Measurements from ENCODE around the gene ZNF652.

The ZNF652 gene

DNA sequence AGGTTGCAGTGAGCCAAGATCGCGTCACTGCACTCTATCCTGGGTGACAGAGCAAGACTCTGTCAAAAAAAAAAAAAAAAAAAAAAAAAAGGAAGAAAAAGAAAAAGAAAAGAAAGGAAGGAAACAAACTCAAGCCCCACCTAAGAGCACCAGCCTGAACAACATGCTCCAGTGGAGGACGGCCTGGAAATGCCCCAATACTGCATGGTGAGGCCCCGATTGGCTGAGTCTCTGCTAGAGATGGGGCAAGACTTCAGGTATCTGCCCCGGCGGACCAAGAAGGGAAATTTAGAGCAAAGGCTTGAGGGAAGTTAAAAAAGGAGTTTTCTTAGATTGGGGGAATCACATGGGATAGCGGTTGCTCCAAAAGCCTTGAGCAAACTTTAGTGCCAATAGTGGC lies 10.4 kb upstream of the ZNF652 start:
- H3K4me2 ChIP-seq (ENCODE audit: low read length), result no peak overlapping the region
- H3K9me3 ChIP-seq (ENCODE audit: insufficient read depth, low read length), result no peaks in the 10 kb centered on the region
- H3K36me3 ChIP-seq (replicated peaks; ENCODE audit: low read depth, low read length), result no peaks in the 10 kb centered on the region
- TF ChIP-seq, protein P1, sequence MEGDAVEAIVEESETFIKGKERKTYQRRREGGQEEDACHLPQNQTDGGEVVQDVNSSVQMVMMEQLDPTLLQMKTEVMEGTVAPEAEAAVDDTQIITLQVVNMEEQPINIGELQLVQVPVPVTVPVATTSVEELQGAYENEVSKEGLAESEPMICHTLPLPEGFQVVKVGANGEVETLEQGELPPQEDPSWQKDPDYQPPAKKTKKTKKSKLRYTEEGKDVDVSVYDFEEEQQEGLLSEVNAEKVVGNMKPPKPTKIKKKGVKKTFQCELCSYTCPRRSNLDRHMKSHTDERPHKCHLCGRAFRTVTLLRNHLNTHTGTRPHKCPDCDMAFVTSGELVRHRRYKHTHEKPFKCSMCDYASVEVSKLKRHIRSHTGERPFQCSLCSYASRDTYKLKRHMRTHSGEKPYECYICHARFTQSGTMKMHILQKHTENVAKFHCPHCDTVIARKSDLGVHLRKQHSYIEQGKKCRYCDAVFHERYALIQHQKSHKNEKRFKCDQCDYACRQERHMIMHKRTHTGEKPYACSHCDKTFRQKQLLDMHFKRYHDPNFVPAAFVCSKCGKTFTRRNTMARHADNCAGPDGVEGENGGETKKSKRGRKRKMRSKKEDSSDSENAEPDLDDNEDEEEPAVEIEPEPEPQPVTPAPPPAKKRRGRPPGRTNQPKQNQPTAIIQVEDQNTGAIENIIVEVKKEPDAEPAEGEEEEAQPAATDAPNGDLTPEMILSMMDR (IDR thresholded peaks at IDR 0.05; ENCODE audit: low read depth, low read length), result no peak
- TF ChIP-seq EZH2phosphoT487 (IDR thresholded peaks at IDR 0.05; ENCODE audit: low read depth), result no peak
- no peak overlapping the region for H3K27ac ChIP-seq (ENCODE audit: low read length)
- no peaks in the 10 kb centered on the region for H4K20me1 ChIP-seq (ENCODE audit: insufficient read depth, low read length)
- H3K4me3 ChIP-seq (ENCODE audit: low read length), result no peak overlapping the region
- H3K9ac ChIP-seq (ENCODE audit: low read length), result no peak overlapping the region
- no peaks in the 10 kb centered on the region for H3K4me1 ChIP-seq (ENCODE audit: low read length)
- no peaks in the 10 kb centered on the region for H3K27me3 ChIP-seq (ENCODE audit: low read depth, low read length)
- no peaks in the 10 kb centered on the region for H3K79me2 ChIP-seq (ENCODE audit: low read length)
- H2AFZ ChIP-seq (ENCODE audit: low read depth, low read length), result no peak overlapping the region

DNA sequence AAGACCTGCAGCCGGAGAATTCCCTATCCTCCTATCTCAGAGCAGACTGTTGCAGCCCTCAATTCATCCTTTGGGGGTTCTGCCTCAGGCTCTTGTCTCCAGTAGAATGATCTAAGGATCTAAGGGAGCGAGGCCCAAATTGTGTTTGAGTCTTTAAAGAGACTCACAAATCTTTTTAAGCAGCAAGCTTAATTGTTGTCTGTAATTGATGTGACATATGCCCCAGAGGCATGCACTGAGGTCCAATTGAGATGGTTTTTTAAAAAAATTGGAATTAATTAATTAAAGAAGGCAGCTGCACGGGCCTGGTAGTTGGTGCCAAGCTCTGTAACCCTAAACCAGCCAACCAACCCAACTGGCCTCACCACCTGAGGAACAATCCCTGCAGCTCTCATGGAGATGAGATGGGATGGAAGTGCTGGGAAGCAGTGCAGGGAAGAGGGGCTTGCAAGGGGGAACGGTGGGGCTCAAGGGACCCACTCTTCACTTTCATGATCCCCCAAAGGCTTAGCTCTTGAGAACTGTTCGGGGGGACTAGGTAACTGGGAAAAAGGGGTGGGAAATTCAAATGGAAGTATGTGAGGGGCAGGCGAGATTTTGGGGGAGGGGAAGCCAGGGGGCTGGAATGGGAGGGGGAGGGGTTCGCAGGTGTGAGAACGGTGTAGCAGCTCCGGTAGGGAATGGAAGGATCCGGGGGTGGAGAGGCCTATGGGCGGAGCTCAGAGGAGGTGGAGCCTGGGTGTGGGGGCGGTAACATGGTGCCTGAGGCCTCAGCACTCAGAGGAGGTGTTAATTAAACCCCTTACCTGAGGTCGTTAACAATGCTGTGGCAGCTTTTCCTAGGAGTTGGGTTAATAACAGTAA lies 9.2 kb upstream of the ZNF652 start:
- Histone ChIP-seq H2AFZ (ENCODE audit: low read depth, low read length) (no peak overlapping the region), H3K36me3 (replicated peaks; ENCODE audit: low read depth, low read length) (no peaks in the 10 kb centered on the region), H3K4me1 (ENCODE audit: low read length) (no peaks in the 10 kb centered on the region), H3K9me3 (ENCODE audit: insufficient read depth, low read length) (no peaks in the 10 kb centered on the region), H3K27ac (ENCODE audit: low read length) (no peak overlapping the region), H4K20me1 (ENCODE audit: insufficient read depth, low read length) (no peaks in the 10 kb centered on the region), H3K27me3 (ENCODE audit: low read depth, low read length) (no peaks in the 10 kb centered on the region), H3K79me2 (ENCODE audit: low read length) (no peaks in the 10 kb centered on the region), H3K4me2 (ENCODE audit: low read length) (no peak overlapping the region), H3K9ac (ENCODE audit: low read length) (no peak overlapping the region), H3K4me3 (ENCODE audit: low read length) (no peak overlapping the region)
- TF ChIP-seq, protein P1 (IDR thresholded peaks at IDR 0.05; ENCODE audit: low read depth, low read length), result no peak
- no peak for TF ChIP-seq EZH2phosphoT487 (IDR thresholded peaks at IDR 0.05; ENCODE audit: low read depth)

DNA sequence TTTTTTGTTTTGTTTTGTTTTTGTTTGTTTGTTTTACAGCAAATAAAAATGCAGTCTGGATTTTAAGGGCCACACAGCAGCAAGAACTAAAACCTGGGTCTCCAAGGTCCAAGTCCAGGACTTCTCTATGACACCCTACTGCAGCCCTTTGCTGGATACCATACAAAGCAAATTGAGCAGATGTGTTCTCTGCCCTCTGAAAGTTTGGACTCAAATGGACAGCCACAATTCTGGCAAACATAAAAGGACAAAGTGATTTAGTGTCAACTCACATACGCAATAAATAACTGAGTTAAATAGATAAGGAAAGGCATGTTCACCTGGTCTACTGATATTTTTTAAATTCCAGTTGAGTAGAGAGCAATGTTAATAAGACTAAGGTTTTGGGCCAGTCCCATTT lies 7.7 kb upstream of the ZNF652 start:
- H3K27ac ChIP-seq (ENCODE audit: low read length), result no peak overlapping the region
- H3K36me3 ChIP-seq (replicated peaks; ENCODE audit: low read depth, low read length), result no peaks in the 10 kb centered on the region
- no peak overlapping the region for H3K9ac ChIP-seq (ENCODE audit: low read length)
- no peak overlapping the region for H3K4me3 ChIP-seq (ENCODE audit: low read length)
- no peaks in the 10 kb centered on the region for H3K27me3 ChIP-seq (ENCODE audit: low read depth, low read length)
- H3K4me2 ChIP-seq (ENCODE audit: low read length), result no peak overlapping the region
- H3K79me2 ChIP-seq (ENCODE audit: low read length), result no peaks in the 10 kb centered on the region
- H3K4me1 ChIP-seq (ENCODE audit: low read length), result no peaks in the 10 kb centered on the region
- H3K9me3 ChIP-seq (ENCODE audit: insufficient read depth, low read length), result no peaks in the 10 kb centered on the region
- TF ChIP-seq, protein P1 (IDR thresholded peaks at IDR 0.05; ENCODE audit: low read depth, low read length), result no peak
- no peak for TF ChIP-seq EZH2phosphoT487 (IDR thresholded peaks at IDR 0.05; ENCODE audit: low read depth)
- no peaks in the 10 kb centered on the region for H4K20me1 ChIP-seq (ENCODE audit: insufficient read depth, low read length)
- no peak overlapping the region for H2AFZ ChIP-seq (ENCODE audit: low read depth, low read length)

DNA sequence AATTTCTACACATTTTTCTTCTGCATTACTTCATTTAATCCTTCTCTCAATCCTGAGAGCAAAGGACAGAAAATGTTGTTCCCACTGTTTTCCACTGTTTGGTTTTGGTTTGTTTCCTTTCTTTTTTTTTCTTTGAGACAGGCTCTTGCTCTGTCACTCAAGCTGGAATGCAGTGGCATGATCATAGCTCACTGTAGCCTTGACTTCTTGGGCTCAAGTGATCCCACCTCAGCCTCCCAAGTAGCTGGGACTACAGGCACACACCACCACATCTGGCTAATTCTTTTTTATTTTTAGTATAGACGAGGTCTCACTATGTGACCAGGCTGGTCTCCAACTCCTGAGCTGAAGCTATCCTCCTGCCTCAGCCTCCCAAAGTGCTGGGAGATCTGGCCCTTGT lies 7.0 kb upstream of the ZNF652 start:
- Histone ChIP-seq H3K27ac (ENCODE audit: low read length) (no peak overlapping the region), H3K36me3 (replicated peaks; ENCODE audit: low read depth, low read length) (no peaks in the 10 kb centered on the region), H4K20me1 (ENCODE audit: insufficient read depth, low read length) (no peaks in the 10 kb centered on the region), H2AFZ (ENCODE audit: low read depth, low read length) (no peak overlapping the region), H3K9ac (ENCODE audit: low read length) (no peak overlapping the region), H3K79me2 (ENCODE audit: low read length) (no peaks in the 10 kb centered on the region), H3K4me1 (ENCODE audit: low read length) (no peaks in the 10 kb centered on the region), H3K4me2 (ENCODE audit: low read length) (no peak overlapping the region), H3K27me3 (ENCODE audit: low read depth, low read length) (no peaks in the 10 kb centered on the region), H3K9me3 (ENCODE audit: insufficient read depth, low read length) (no peaks in the 10 kb centered on the region), H3K4me3 (ENCODE audit: low read length) (no peak overlapping the region)
- TF ChIP-seq, protein P1 (IDR thresholded peaks at IDR 0.05; ENCODE audit: low read depth, low read length), result no peak
- TF ChIP-seq EZH2phosphoT487 (IDR thresholded peaks at IDR 0.05; ENCODE audit: low read depth), result no peak

All from OCI-LY3 (cell line).